Vagina (tissue), 2 donors: Measurements from ENCODE around the gene TAB2. TPM values are rescaled to one million over a fixed set of nuclear protein-coding genes. Genes with fewer than 3 reads are reported as not detected.

Experiments used
- DNase-seq, 2 donors: peaks; one replicate each; pipeline ENCODE4 v3.0.0-alpha.2; 2017; ENCODE audit errors: extremely low spot score in 2 of 2
- H3K27ac ChIP-seq: fragments of 200-600 bp; sonication (generic); one replicate; pipeline ENCODE4 v1.5.1; 2019
- H3K27me3 ChIP-seq: fragments of 200-600 bp; sonication (generic); one replicate; pipeline ENCODE4 v1.5.1; 2019
- H3K36me3 ChIP-seq, 2 donors: fragments of 200-600 bp; sonication (generic); one replicate each; pipeline ENCODE4 v1.5.1; 2017 to 2019
- H3K4me1 ChIP-seq: fragments of 200-600 bp; sonication (generic); one replicate; pipeline ENCODE4 v1.5.1; 2019
- H3K4me3 ChIP-seq, 2 donors: fragments of 200-600 bp; sonication (generic); 1 replicate in 1 of 2; 2 replicates in 1 of 2; pipeline ENCODE4 v1.5.1; 2016 to 2019
- H3K9me3 ChIP-seq: fragments of 200-600 bp; sonication (generic); one replicate; pipeline ENCODE4 v1.5.1; 2019
- CTCF ChIP-seq, 3 experiments: fragments of 450-650 bp in 2 of 3; fragments of 200-600 bp in 1 of 3; sonication (generic) in 1 of 3; IDR thresholded peaks; one replicate each; pipeline ENCODE4 v1.5.1; 2017 to 2019; ENCODE audit warnings: antibody characterized with exemption in 3 of 3, mild to moderate bottlenecking in 2 of 3, moderate library complexity in 2 of 3
- POLR2A ChIP-seq, 2 donors: fragments of 450-650 bp; IDR thresholded peaks; one replicate each; pipeline ENCODE4 v1.6.1; 2017; ENCODE audit warnings: antibody characterized with exemption in 2 of 2, mild to moderate bottlenecking in 2 of 2, moderate library complexity in 2 of 2
- POLR2AphosphoS5 ChIP-seq, 2 donors: sonication (generic); formaldehyde crosslinking; IDR thresholded peaks; one replicate each; pipeline ENCODE4 v1.9.0; 2017; ENCODE audit warnings: antibody characterized with exemption in 2 of 2, mild to moderate bottlenecking in 2 of 2, low read depth in 1 of 2; ENCODE audit not compliant: insufficient read depth in 1 of 2
- intact Hi-C: fragments of 100-400 bp; cut with DNase I; formaldehyde crosslinking; loops from one replicate; pipeline ENCODE4 v1.15.1; 2023
- total RNA-seq: library from RNA; depleted of rRNA; stranded (reverse); fragments of >200 nt; gene quantifications from one replicate; pipeline ENCODE4 v1.2.3, GENCODE V29; 2016

Gene TAB2
- total RNA-seq, 1 donor from 2014 or later: 80.5 TPM

DNA sequence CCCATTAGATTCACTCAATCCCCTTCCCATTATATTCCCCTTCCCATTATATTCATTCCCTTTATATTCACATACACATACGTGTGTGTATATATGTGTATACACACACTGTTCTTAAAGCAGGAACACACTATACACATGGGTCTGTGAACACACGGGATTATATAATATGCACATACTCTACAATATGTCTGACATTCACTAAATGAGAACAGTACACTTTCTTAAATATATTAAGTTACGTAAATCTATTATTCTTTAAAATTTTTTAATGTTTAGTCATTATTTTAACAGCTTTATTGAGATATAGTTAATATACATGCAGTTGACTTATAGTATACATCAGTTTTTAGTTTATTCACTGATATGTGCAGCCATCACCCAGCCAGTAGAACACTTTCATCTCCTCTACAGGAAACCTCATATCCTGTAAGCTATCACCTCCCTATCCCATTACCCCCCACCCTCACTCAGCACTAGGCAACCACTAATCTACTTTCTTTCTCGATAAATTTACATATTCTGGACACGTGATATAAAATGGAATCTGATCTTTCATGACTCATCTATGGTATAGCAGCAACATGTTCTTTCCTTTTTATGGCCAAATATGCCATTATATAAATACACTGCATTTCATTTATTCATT, 68.6 kb downstream of the TAB2 start:
- peaks cover 0 to 5% of the 10 kb centered on the region in 2 donors for H3K36me3 ChIP-seq
- H3K4me1 ChIP-seq: peaks cover 27% of the 10 kb centered on the region
- H3K4me3 ChIP-seq: no peak overlapping the region
- no peak overlapping the region for H3K27ac ChIP-seq
- H3K9me3 ChIP-seq: no peaks in the 10 kb centered on the region
- intact Hi-C loops: no loop called here
- TF ChIP-seq POLR2AphosphoS5 (IDR thresholded peaks at IDR 0.05; ENCODE audit: insufficient read depth in 1 of 2, low read depth in 1 of 2) (no peak), POLR2A (IDR thresholded peaks at IDR 0.05) (no peak), CTCF (IDR thresholded peaks at IDR 0.05) (no peak)
- DNase-seq: no peak
- no peaks in the 10 kb centered on the region for H3K27me3 ChIP-seq

- DNase-seq: no peak
- Histone ChIP-seq H3K4me1 (peaks cover 32% of the 10 kb centered on the region), H3K36me3 (peaks cover 0 to 5% of the 10 kb centered on the region in 2 donors), H3K27ac (no peak overlapping the region), H3K4me3 (no peak overlapping the region), H3K9me3 (no peaks in the 10 kb centered on the region), H3K27me3 (no peaks in the 10 kb centered on the region)
- intact Hi-C loops: no loop called here
- TF ChIP-seq POLR2AphosphoS5 (IDR thresholded peaks at IDR 0.05; ENCODE audit: insufficient read depth in 1 of 2, low read depth in 1 of 2) (peak in 1 of 2 donors; percentile 24), CTCF (IDR thresholded peaks at IDR 0.05) (no peak)
Measured at GRCh38 chr6:149387779-149388512, 70.4 kb downstream of the TAB2 start.

DNA sequence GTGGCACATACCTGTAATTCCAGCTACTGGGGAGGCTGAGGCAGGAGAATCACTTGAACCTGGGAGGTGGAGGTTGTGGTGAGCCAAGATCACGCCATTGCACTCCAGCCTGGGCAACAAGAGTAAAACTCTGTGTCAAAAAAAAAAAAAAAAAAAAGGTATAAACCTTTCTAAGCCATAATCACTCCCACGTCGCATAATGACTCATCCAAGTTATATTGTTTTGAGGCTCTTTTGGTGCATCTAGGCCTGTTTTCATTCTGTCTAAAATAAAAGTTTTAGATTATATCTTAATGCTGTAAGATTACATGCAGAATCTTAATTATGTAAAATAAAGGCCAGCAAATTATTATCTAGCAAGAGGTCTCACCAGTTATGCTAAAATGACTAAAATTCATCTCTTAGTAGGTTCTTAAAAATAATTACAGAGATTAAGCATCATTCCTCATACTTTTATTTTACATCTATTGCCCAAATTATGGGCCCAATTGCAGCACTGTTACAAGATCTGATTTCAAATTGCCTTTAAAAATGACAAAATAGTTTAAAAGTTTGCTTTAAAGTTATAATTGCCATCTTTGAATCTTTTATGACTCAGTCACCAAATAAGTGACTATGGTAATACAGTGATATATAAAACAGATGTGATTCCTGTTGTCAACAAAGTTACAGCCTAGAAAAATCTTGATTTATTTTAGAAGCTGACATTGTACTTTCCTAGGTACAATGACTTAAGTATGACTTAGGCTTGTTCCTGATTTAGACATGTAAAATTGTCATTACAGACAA, 72.2 kb downstream of the TAB2 start:
- Histone ChIP-seq H3K27me3 (no peaks in the 10 kb centered on the region), H3K9me3 (no peaks in the 10 kb centered on the region), H3K4me1 (peaks cover 35% of the 10 kb centered on the region), H3K27ac (no peak overlapping the region), H3K4me3 (no peak overlapping the region), H3K36me3 (no peaks in the 10 kb centered on the region)
- TF ChIP-seq POLR2A (IDR thresholded peaks at IDR 0.05) (no peak), POLR2AphosphoS5 (IDR thresholded peaks at IDR 0.05; ENCODE audit: insufficient read depth in 1 of 2, low read depth in 1 of 2) (no peak), CTCF (IDR thresholded peaks at IDR 0.05) (no peak)
- no peak for DNase-seq
- intact Hi-C loops: no loop called here

- Histone ChIP-seq H3K4me1 (peaks cover 23% of the 10 kb centered on the region), H3K9me3 (no peaks in the 10 kb centered on the region), H3K4me3 (no peak overlapping the region), H3K27ac (no peak overlapping the region), H3K36me3 (no peaks in the 10 kb centered on the region), H3K27me3 (no peaks in the 10 kb centered on the region)
- intact Hi-C loops: no loop called here
- TF ChIP-seq POLR2AphosphoS5 (IDR thresholded peaks at IDR 0.05; ENCODE audit: insufficient read depth in 1 of 2, low read depth in 1 of 2) (no peak), CTCF (IDR thresholded peaks at IDR 0.05) (no peak), POLR2A (IDR thresholded peaks at IDR 0.05) (no peak)
- DNase-seq: no peak
Measured at GRCh38 chr6:149392093-149392492, 74.6 kb downstream of the TAB2 start.
